ENCODE results near the gene DCAF4.

Gene DCAF4

GRCh38 chr14:72926292-72927028 is at the start of gene DCAF4:
TSS of gene DCAF4 (plus strand) at chr14:72926464. CDS start at chr14:72937979, 11,515 bp downstream.
- DNase-seq = peak; percentile 95

GRCh38 chr14:72876710-72877063 is 49.6 kb upstream of the DCAF4 start:
- DNase-seq = no peak

GRCh38 chr14:72878746-72879145 is 47.5 kb upstream of the DCAF4 start:
- DNase-seq = no peak

GRCh38 chr14:72879431-72879830 is 46.8 kb upstream of the DCAF4 start:
- no peak for DNase-seq

GRCh38 chr14:72880164-72880563 is 46.1 kb upstream of the DCAF4 start:
- no peak for DNase-seq

GRCh38 chr14:72880820-72881219 is 45.4 kb upstream of the DCAF4 start:
- peak; percentile 70 for DNase-seq

- DNase-seq = no peak
Measured at GRCh38 chr14:72881543-72881942, 44.7 kb upstream of the DCAF4 start.

- DNase-seq = no peak
Measured at GRCh38 chr14:72882047-72882446, 44.2 kb upstream of the DCAF4 start.

- DNase-seq = no peak
Measured at GRCh38 chr14:72882463-72882862, 43.8 kb upstream of the DCAF4 start.

GRCh38 chr14:72883109-72883508 is 43.2 kb upstream of the DCAF4 start:
- no peak for DNase-seq

GRCh38 chr14:72883961-72884360 is 42.3 kb upstream of the DCAF4 start:
- no peak for DNase-seq

GRCh38 chr14:72884386-72884785 is 41.9 kb upstream of the DCAF4 start:
- no peak for DNase-seq

- DNase-seq = no peak
Measured at GRCh38 chr14:72887514-72887913, 38.8 kb upstream of the DCAF4 start.

GRCh38 chr14:72888192-72888591 is 38.1 kb upstream of the DCAF4 start:
- DNase-seq = no peak

GRCh38 chr14:72888636-72889201 is 37.5 kb upstream of the DCAF4 start:
- DNase-seq = no peak

GRCh38 chr14:72889366-72889765 is 36.9 kb upstream of the DCAF4 start:
- no peak for DNase-seq

GRCh38 chr14:72891666-72892102 is 34.6 kb upstream of the DCAF4 start:
- no peak for DNase-seq

GRCh38 chr14:72892103-72892878 is 34.0 kb upstream of the DCAF4 start:
- DNase-seq = no peak

GRCh38 chr14:72892879-72893635 is 33.2 kb upstream of the DCAF4 start:
- DNase-seq = peak; percentile 32

GRCh38 chr14:72893636-72894322 is 32.5 kb upstream of the DCAF4 start, which contains the start of gene DPF3:
TSS of gene DPF3 (minus strand) at chr14:72894101. CDS start at chr14:72894088, 13 bp downstream.
- DNase-seq = peak; percentile 95

GRCh38 chr14:72894323-72894622 is 32.0 kb upstream of the DCAF4 start:
- no peak for DNase-seq

- peak; percentile 42 for DNase-seq
Measured at GRCh38 chr14:72894623-72895378, 31.5 kb upstream of the DCAF4 start.
